ENCODE results near the gene PRKAG3. TPM values are rescaled to one million over a fixed set of nuclear protein-coding genes. Genes with fewer than 3 reads are reported as not detected.

The PRKAG3 gene
- total RNA-seq, 2 donors from 2014 or later: not detected

GRCh38 chr2:218857371-218858137 is 26.0 kb upstream of the PRKAG3 start:
- no peak for DNase-seq
- TF ChIP-seq POLR2A (IDR thresholded peaks at IDR 0.05): no peak
- no peak for TF ChIP-seq CTCF (IDR thresholded peaks at IDR 0.05)
- Histone ChIP-seq H3K27ac (no peak overlapping the region), H3K4me1 (peaks cover 24% of the 10 kb centered on the region), H3K27me3 (peaks cover 0 to 19% of the 10 kb centered on the region in 2 donors), H3K4me3 (no peak overlapping the region), H3K9me3 (no peaks in the 10 kb centered on the region), H3K36me3 (replicated peaks in 1 of 2; ENCODE audit: insufficient read depth in 1 of 2, low read depth in 2 of 2) (no peaks in the 10 kb centered on the region)
- 8 to 12% methylated on average over 10 of the region's 10 CpGs for WGBS, 2 donors
- ATAC-seq: no peak
- intact Hi-C loops (cut with DNase I): loop anchor here (10.0 kb wide), 1 partner anchor 153 kb away; no protein-coding TSS in a partner anchor

GRCh38 chr2:218856896-218857243 is 25.3 kb upstream of the PRKAG3 start:
- H3K27me3 ChIP-seq: peaks cover 0 to 19% of the 10 kb centered on the region in 2 donors
- no peak overlapping the region for H3K4me3 ChIP-seq
- no peak overlapping the region for H3K27ac ChIP-seq
- no peaks in the 10 kb centered on the region for H3K9me3 ChIP-seq
- 75 to 82% methylated on average over 1 of the region's 1 CpG for WGBS, 2 donors
- ATAC-seq (no peak), DNase-seq (no peak)
- intact Hi-C loops (cut with DNase I): loop anchor here (10.0 kb wide), 1 partner anchor 152 kb away; no protein-coding TSS in a partner anchor
- TF ChIP-seq POLR2A (IDR thresholded peaks at IDR 0.05) (no peak), CTCF (IDR thresholded peaks at IDR 0.05) (no peak)
- peaks cover 24% of the 10 kb centered on the region for H3K4me1 ChIP-seq
- H3K36me3 ChIP-seq (replicated peaks in 1 of 2; ENCODE audit: insufficient read depth in 1 of 2, low read depth in 2 of 2): no peaks in the 10 kb centered on the region

GRCh38 chr2:218856167-218856895 is 24.7 kb upstream of the PRKAG3 start:
- H3K4me1 ChIP-seq: peaks cover 24% of the 10 kb centered on the region
- TF ChIP-seq CTCF (IDR thresholded peaks at IDR 0.05) (no peak), POLR2A (IDR thresholded peaks at IDR 0.05) (no peak)
- intact Hi-C loops (cut with DNase I): loop anchor here (10.0 kb wide), 1 partner anchor 152 kb away; no protein-coding TSS in a partner anchor
- no peak overlapping the region for H3K4me3 ChIP-seq
- WGBS, 2 donors: 37 to 45% methylated on average over 12 of the region's 12 CpGs
- no peaks in the 10 kb centered on the region for H3K9me3 ChIP-seq
- no peaks in the 10 kb centered on the region for H3K36me3 ChIP-seq (replicated peaks in 1 of 2; ENCODE audit: insufficient read depth in 1 of 2, low read depth in 2 of 2)
- H3K27me3 ChIP-seq: peaks cover 0 to 13% of the 10 kb centered on the region in 2 donors
- no peak for ATAC-seq
- DNase-seq: no peak
- H3K27ac ChIP-seq: no peak overlapping the region

- no peak for DNase-seq
- Histone ChIP-seq H3K4me3 (no peak overlapping the region), H3K9me3 (no peaks in the 10 kb centered on the region), H3K27ac (no peak overlapping the region), H3K4me1 (peaks cover 23% of the 10 kb centered on the region), H3K27me3 (peaks cover 0 to 8% of the 10 kb centered on the region in 2 donors), H3K36me3 (replicated peaks in 1 of 2; ENCODE audit: insufficient read depth in 1 of 2, low read depth in 2 of 2) (no peaks in the 10 kb centered on the region)
- TF ChIP-seq CTCF (IDR thresholded peaks at IDR 0.05) (no peak), POLR2A (IDR thresholded peaks at IDR 0.05) (no peak)
- no peak for ATAC-seq
- 34 to 46% methylated on average over 13 to 14 of the region's 14 CpGs for WGBS, 2 donors
- intact Hi-C loops (cut with DNase I): loop anchor here (10.0 kb wide), 1 partner anchor 151 kb away; no protein-coding TSS in a partner anchor
Measured at GRCh38 chr2:218855305-218856166, 23.9 kb upstream of the PRKAG3 start.
